Ascending aorta (tissue), 2 donors: ENCODE measurements around the gene ZNF488. TPM values are rescaled to one million over a fixed set of nuclear protein-coding genes. Genes with fewer than 3 reads are reported as not detected.

Experiments used
- DNase-seq, 2 donors: peaks; one replicate each; pipeline ENCODE4 v3.0.0-alpha.2; 2019; ENCODE audit warnings: low spot score in 2 of 2
- H3K27ac ChIP-seq, 2 donors: fragments of 200-600 bp; sonication (generic); one replicate each; pipeline ENCODE4 v1.5.1; 2016 to 2017; ENCODE audit warnings: mild to moderate bottlenecking in 1 of 2
- H3K27me3 ChIP-seq: fragments of 200-600 bp; sonication (generic); one replicate; pipeline ENCODE4 v1.5.1; 2017
- H3K36me3 ChIP-seq, 2 donors: fragments of 200-600 bp; sonication (generic); one replicate each; pipeline ENCODE4 v1.5.1; 2016
- H3K4me1 ChIP-seq, 2 donors: fragments of 200-600 bp; sonication (generic); one replicate each; pipeline ENCODE4 v1.5.1; 2016 to 2017; ENCODE audit warnings: mild to moderate bottlenecking in 1 of 2
- H3K4me3 ChIP-seq, 2 donors: fragments of 200-600 bp; sonication (generic); one replicate each; pipeline ENCODE4 v1.5.1; 2016 to 2017; ENCODE audit warnings: mild to moderate bottlenecking in 1 of 2
- H3K9me3 ChIP-seq, 2 donors: fragments of 200-600 bp; sonication (generic); one replicate each; pipeline ENCODE4 v1.5.1; 2016
- intact Hi-C: fragments of 100-400 bp; cut with DNase I; formaldehyde crosslinking; loops from one replicate; pipeline ENCODE4 v1.15.1; 2023
- total RNA-seq: library from RNA; depleted of rRNA; stranded (reverse); fragments of >200 nt; gene quantifications from one replicate; pipeline ENCODE4 v1.1.0, GENCODE V29; 2016
- TF ChIP-seq, protein P1 (sequence below), 3 experiments: fragments of 200-600 bp in 2 of 3; fragments of 450-650 bp in 1 of 3; sonication (generic) in 2 of 3; IDR thresholded peaks; one replicate each; pipeline ENCODE4 v1.5.1; 2016 to 2019; ENCODE audit warnings: antibody characterized with exemption in 3 of 3, mild to moderate bottlenecking in 1 of 3, moderate library complexity in 1 of 3

Gene ZNF488
- total RNA-seq, 1 donor from 2014 or later, result not detected

DNA sequence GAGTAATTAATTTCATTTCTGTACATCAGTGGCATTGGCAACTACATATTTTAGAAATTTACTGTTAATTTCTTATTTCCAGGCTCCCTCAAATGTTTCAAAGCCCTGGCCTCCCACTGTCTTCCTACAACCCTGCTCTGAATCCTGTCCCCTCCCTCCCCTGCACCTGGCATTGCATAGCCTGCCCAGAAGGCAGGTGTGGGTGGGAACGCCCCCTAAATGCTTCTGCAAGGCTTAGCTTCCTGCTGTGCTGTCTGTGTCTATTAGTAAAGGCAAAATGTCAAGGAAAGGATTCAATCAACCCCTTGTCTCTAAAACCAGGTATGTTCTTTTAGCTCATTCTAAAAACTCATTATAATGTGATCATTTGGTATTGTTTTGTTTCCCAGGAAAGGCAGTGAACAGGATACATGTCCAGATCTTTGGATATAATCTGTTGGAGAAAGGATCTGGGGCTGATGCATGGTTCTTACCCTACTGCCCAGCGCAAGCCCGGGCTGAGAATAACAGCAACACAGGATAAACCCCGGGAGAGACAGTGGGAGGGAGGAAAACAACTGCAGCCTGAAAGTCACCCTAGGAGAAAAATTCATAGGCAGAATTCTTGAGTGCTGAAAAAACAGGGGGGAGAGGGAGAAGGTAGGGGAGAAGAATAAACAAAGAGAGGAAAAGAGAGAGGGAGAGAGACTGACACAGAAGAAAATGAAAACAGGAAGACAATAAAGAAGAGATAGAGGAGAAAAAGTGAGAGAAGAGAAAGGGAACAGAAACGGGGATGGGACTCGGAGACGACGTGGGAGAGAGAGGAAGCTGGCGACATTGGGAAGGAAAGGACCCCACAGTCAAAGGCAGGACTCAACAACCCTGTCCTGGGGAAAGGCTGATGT lies 589 bp downstream of the ZNF488 start:
- Histone ChIP-seq H3K9me3 (no peaks in the 10 kb centered on the region), H3K36me3 (no peaks in the 10 kb centered on the region), H3K27me3 (no peaks in the 10 kb centered on the region), H3K4me3 (peak overlapping the region; percentile 77 to 82), H3K4me1 (peaks cover 0 to 5% of the 10 kb centered on the region in 2 donors), H3K27ac (no peak overlapping the region)
- intact Hi-C loops, result no loop called here
- DNase-seq, result no peak
- TF ChIP-seq, protein P1, sequence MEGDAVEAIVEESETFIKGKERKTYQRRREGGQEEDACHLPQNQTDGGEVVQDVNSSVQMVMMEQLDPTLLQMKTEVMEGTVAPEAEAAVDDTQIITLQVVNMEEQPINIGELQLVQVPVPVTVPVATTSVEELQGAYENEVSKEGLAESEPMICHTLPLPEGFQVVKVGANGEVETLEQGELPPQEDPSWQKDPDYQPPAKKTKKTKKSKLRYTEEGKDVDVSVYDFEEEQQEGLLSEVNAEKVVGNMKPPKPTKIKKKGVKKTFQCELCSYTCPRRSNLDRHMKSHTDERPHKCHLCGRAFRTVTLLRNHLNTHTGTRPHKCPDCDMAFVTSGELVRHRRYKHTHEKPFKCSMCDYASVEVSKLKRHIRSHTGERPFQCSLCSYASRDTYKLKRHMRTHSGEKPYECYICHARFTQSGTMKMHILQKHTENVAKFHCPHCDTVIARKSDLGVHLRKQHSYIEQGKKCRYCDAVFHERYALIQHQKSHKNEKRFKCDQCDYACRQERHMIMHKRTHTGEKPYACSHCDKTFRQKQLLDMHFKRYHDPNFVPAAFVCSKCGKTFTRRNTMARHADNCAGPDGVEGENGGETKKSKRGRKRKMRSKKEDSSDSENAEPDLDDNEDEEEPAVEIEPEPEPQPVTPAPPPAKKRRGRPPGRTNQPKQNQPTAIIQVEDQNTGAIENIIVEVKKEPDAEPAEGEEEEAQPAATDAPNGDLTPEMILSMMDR (IDR thresholded peaks at IDR 0.05), result no peak

DNA sequence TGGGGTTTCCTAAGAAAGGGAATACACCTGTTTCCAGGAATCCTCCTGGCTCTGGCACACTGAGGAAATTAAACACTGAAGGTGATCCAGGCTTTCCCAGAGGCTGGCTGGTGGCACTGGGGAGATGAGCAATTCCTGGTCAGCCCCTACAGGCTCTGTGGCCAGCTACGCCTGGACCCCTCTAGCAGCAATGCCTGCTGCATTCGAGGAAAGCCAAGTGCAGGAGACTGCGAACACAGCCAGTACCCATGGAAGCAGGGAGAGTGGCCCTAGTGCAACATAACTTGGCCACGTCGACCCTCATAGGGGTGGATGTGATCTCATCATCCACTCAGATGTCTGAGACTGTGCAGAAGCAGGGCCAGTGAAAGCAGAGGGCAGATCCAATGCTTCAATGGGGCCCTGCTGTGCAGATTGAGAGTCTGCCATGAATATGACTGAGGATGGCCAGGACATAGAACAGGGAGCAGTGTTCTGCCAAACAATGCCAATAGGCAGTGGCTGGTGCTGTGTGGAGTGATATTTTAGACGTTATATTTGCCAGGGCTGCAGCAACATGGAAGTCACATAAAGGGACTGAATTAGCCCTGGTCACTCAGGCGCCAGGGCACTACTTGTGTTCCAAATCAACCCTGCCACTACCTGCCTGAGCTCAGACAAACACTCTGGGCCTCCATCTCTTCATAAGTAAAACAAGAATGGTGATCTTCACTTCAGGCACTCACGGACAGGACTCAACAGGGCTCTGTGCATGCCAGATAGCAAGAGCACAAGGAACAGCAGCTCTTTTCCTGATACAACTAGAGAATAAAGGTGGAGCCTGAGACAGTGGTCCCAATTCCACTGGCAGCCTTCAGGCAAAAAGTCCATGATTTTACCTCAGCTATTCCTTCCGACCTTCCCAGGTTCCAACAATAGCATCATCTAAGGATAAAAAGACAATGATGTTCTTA lies 2.4 kb downstream of the ZNF488 start:
- intact Hi-C loops, result loop anchor here (1.0 kb wide), 1 partner anchor 1097 kb away; no protein-coding TSS in a partner anchor
- no peak overlapping the region for H3K4me3 ChIP-seq
- no peaks in the 10 kb centered on the region for H3K27me3 ChIP-seq
- peaks cover 0 to 5% of the 10 kb centered on the region in 2 donors for H3K4me1 ChIP-seq
- no peaks in the 10 kb centered on the region for H3K36me3 ChIP-seq
- H3K9me3 ChIP-seq, result no peaks in the 10 kb centered on the region
- TF ChIP-seq, protein P1 (IDR thresholded peaks at IDR 0.05), result no peak
- DNase-seq, result peak in 1 of 2 donors; percentile 44
- H3K27ac ChIP-seq, result no peak overlapping the region

DNA sequence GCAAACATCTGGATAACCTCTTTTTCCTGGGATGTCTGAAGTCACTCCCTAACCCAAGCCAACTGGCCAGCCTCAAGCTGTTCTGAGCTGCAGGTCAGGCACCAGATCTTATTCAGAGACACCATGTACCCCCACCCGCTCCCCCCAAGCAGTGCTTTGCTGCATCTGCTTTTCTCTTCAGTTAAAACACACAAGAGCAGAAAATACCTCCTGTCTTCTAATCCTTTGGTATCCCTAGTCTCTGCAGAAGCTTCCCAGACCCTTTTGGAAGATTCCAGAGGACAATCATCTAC lies 3.0 kb downstream of the ZNF488 start:
- Histone ChIP-seq H3K27ac (no peak overlapping the region), H3K27me3 (no peaks in the 10 kb centered on the region), H3K4me1 (peaks cover 0 to 5% of the 10 kb centered on the region in 2 donors), H3K9me3 (no peaks in the 10 kb centered on the region), H3K4me3 (no peak overlapping the region), H3K36me3 (no peaks in the 10 kb centered on the region)
- intact Hi-C loops, result loop anchor here (1.0 kb wide), 1 partner anchor 1097 kb away; no protein-coding TSS in a partner anchor
- peak in 1 of 2 donors; percentile 30 for DNase-seq
- TF ChIP-seq, protein P1 (IDR thresholded peaks at IDR 0.05), result no peak

DNA sequence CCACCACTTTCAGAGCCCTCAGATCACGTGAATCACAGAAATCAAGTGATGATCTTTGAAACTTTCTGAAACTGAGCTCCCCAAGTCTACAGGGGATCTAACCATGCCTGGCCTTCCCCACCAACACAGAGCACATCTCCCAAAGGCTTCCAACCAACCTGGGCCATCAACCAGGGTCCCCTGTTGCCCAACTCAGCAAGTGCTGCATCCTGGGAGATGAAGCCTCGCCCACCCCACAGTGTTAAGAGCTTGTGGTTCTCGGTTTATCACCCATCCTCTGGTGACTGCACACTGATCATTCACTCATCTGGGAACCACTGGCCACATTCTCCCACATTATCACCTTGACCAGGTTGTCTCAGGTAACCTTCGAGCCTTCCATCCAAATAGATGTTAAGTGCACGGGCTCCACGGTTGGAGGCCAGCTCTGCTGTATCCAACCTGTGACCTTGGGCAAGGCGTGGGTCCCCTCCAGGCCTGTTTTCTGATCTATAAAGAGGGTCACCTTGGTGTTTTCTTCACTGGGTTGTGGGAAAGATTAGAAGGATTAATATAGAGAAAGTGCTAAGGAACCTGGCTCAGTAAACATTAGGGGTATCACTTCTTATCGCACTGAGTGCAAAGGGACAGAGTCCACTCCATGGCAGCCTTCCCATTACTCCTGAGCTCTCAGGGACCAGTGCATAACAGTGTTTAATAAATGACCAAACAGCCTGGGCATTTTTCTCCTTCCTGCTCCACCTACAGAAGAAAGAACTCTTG lies 3.6 kb downstream of the ZNF488 start:
- Histone ChIP-seq H3K27ac (no peak overlapping the region), H3K4me1 (peaks cover 0 to 5% of the 10 kb centered on the region in 2 donors), H3K4me3 (no peak overlapping the region), H3K9me3 (no peaks in the 10 kb centered on the region), H3K36me3 (no peaks in the 10 kb centered on the region), H3K27me3 (no peaks in the 10 kb centered on the region)
- DNase-seq, result peak in 1 of 2 donors; percentile 24
- TF ChIP-seq, protein P1 (IDR thresholded peaks at IDR 0.05), result no peak
- intact Hi-C loops, result loop anchor here (1.0 kb wide), 1 partner anchor 1096 kb away; no protein-coding TSS in a partner anchor

DNA sequence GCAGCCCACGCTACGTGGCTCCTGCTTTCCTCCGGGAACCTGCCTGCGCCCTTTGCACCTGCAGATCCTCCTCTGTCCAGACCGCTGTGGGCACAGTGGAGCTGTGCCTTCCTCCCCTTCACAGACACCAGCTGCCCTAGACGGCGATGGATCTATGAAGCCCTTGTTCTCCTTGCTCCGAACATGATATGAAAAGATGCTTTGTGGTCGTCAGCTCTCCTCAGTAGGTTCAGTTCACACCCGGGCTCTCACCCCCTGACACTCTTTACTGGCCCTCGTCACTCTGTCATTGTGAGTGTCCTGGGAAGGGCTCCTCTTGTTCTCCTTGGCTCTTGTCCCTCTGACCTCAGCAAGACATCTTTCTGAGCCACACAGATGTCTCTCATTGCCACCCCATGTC lies 4.2 kb downstream of the ZNF488 start:
- no peaks in the 10 kb centered on the region for H3K36me3 ChIP-seq
- H3K27ac ChIP-seq, result no peak overlapping the region
- intact Hi-C loops, result no loop called here
- TF ChIP-seq, protein P1 (IDR thresholded peaks at IDR 0.05), result no peak
- no peak for DNase-seq
- no peak overlapping the region for H3K4me3 ChIP-seq
- no peaks in the 10 kb centered on the region for H3K9me3 ChIP-seq
- peaks cover 0 to 10% of the 10 kb centered on the region in 2 donors for H3K4me1 ChIP-seq
- no peaks in the 10 kb centered on the region for H3K27me3 ChIP-seq
